Brain microvascular endothelial cell (primary cell): ENCODE measurements around the gene PTK6.
"Not testable (repeated sequence)": the region's sequence is repeated elsewhere in the genome, so short reads cannot be mapped to it uniquely, and the experiment has no call there.

Experiments used
- DNase-seq: peaks from one replicate; pipeline ENCODE4 v3.0.0-alpha.2; 2020
- H3K27ac ChIP-seq: fragments of 250-450 bp; sonication (Bioruptor Pico); 2 replicates; pipeline ENCODE4 v1.5.1; 2020; ENCODE audit warnings: mild to moderate bottlenecking, moderate library complexity
- H3K27me3 ChIP-seq: fragments of 250-450 bp; sonication (Bioruptor Pico); replicated peaks from 2 replicates; pipeline ENCODE4 v1.5.1; 2020; ENCODE audit warnings: mild to moderate bottlenecking
- H3K36me3 ChIP-seq: fragments of 250-450 bp; sonication (Bioruptor Pico); replicated peaks from 2 replicates; pipeline ENCODE4 v1.5.1; 2020; ENCODE audit warnings: mild to moderate bottlenecking
- H3K4me3 ChIP-seq: 2 replicates; pipeline ENCODE4 v1.5.1; 2011; ENCODE audit warnings: low read depth, mild to moderate bottlenecking, control low read depth, low read length, moderate library complexity
- CTCF ChIP-seq: IDR thresholded peaks from 2 replicates; pipeline ENCODE4 v1.5.1; 2011; ENCODE audit warnings: low read depth, mild to moderate bottlenecking, moderate library complexity, low read length, control low read depth, inconsistent platforms; ENCODE audit errors: missing control alignments
- in situ Hi-C: cut with HindIII; loops from 2 replicates; pipeline ENCODE4 v1.10.0; 2017; ENCODE audit warnings: low sequenced_read_pairs, low pct_ligation_motif_present

PTK6 gene

GRCh38 chr20:63562461-63563224, 25.5 kb upstream of the PTK6 start:
- no peak overlapping the region for H3K4me3 ChIP-seq
- H3K27me3 ChIP-seq = no peaks in the 10 kb centered on the region
- in situ Hi-C loops = no loop called here
- H3K36me3 ChIP-seq = peaks cover 36% of the 10 kb centered on the region
- no peak overlapping the region for H3K27ac ChIP-seq
- no peak for DNase-seq
- no peak for TF ChIP-seq CTCF

- no peak overlapping the region for H3K27ac ChIP-seq
- no peak for TF ChIP-seq CTCF
- H3K27me3 ChIP-seq = no peaks in the 10 kb centered on the region
- in situ Hi-C loops = no loop called here
- no peak for DNase-seq
- H3K36me3 ChIP-seq = peaks cover 33% of the 10 kb centered on the region
- H3K4me3 ChIP-seq = no peak overlapping the region
These were observed 24.6 kb upstream of the PTK6 start for GRCh38 chr20:63561624-63562396.

- Histone ChIP-seq H3K36me3 (peaks cover 33% of the 10 kb centered on the region), H3K27me3 (no peaks in the 10 kb centered on the region), H3K27ac (no peak overlapping the region), H3K4me3 (no peak overlapping the region)
- in situ Hi-C loops = no loop called here
- no peak for DNase-seq
- TF ChIP-seq CTCF = no peak
These were observed 23.9 kb upstream of the PTK6 start for GRCh38 chr20:63560856-63561609.

GRCh38 chr20:63560333-63560805, 23.2 kb upstream of the PTK6 start:
- no peak overlapping the region for H3K4me3 ChIP-seq
- H3K27ac ChIP-seq = no peak overlapping the region
- in situ Hi-C loops = no loop called here
- DNase-seq = no peak
- H3K36me3 ChIP-seq = peaks cover 27% of the 10 kb centered on the region
- H3K27me3 ChIP-seq = no peaks in the 10 kb centered on the region
- no peak for TF ChIP-seq CTCF

- in situ Hi-C loops, H3K4me3 ChIP-seq, DNase-seq, H3K27me3 ChIP-seq, H3K27ac ChIP-seq: not testable (repeated sequence)
- H3K36me3 ChIP-seq = peaks cover 22% of the 10 kb centered on the region
These were observed 22.5 kb upstream of the PTK6 start for GRCh38 chr20:63559485-63560332.
